GM10248 (cell line): ENCODE measurements around the gene PGAM2.

ENCODE experiments used
- CTCF ChIA-PET: fragments of 300-600 bp; sonication (Branson Sonifier 250); formaldehyde crosslinking; extraction: SDS; loops from one replicate; lab custom pipeline; 2021; ENCODE audit warnings: antibody characterized with exemption; lab: Yijun Ruan, JAX
- POLR2A ChIA-PET: fragments of 350-650 bp; sonication (Branson Sonifier 250); formaldehyde crosslinking; extraction: SDS; loops from one replicate; lab custom pipeline; 2020; ENCODE audit warnings: antibody characterized with exemption; lab: Yijun Ruan, JAX
- DNase-seq: peaks from one replicate; pipeline ENCODE4 v3.0.0; 2012; ENCODE audit errors: extremely low spot score
- CTCF ChIP-seq: IDR thresholded peaks from 2 replicates; pipeline ENCODE4 v1.5.1; 2012; ENCODE audit warnings: mild to moderate bottlenecking, low read depth; ENCODE audit errors: extremely low read depth, missing control alignments, control extremely low read depth

Gene PGAM2

DNA sequence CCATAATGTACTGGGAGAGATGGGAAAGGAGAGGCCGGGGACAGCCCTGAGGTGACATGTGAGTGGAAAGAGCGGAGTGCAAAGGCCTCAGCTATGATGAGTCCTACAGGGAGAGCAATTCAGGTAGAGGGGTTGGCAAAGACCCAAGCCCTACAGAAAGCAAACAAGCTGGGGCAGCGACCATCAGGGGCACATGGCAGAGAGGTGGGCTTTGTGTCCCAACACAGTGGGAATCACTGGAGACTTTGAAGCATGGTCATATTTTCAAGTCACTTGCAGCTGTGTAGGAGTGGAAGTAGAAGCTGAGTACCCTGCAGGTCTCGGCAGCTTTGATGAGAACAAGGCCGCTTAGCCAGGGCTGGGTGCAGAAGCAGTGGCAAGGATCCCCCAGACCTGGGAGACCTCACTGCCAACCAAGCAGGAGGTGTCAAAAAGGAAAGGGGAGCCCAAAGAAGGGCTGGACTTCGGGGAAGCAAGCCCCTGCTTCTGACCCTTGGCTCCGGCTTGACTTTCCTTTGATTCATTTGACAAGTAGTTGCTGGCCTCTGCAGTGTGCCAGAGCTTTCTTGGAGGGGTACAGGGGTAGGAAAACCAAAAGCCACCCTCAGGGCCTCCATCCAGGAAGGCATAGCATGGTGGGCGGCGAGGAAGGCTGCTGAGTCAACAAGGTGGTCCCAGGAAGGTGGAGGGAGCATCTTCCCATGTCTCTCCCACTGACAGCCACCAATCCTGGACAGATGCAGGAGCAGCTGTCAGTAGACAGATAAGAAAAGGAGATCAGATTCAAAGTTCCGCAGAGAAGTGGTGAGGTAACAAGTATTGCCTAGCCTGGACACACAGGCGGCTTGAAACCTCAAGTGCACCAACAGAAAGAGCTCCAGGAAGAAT is 1.9 kb upstream of the PGAM2 start:
- TF ChIP-seq CTCF: no peak
- DNase-seq: no peak
- ChIA-PET CTCF (interaction anchor here (0.6 to 1.4 kb wide), 2 partner anchors 17 kb away, joined by 3 to 5 read pairs; no protein-coding TSS in a partner anchor), POLR2A (no interaction called here)

- no peak for TF ChIP-seq CTCF
- CTCF ChIA-PET: interaction anchor here (0.6 to 3.0 kb wide), 3 partner anchors 9 to 16 kb away, joined by 3 to 7 read pairs (median 4); no protein-coding TSS in a partner anchor
- POLR2A ChIA-PET: interaction anchor here (1.0 kb wide), 1 partner anchor 22 kb away, joined by 4 read pairs; the partner anchor contains the start of gene DBNL
- DNase-seq: no peak
These were observed 1.2 kb upstream of the PGAM2 start for GRCh38 chr7:44066494-44067063.

- TF ChIP-seq CTCF: no peak
- ChIA-PET POLR2A (interaction anchor here (0.6 to 1.0 kb wide), 2 partner anchors 16 to 22 kb away, joined by 4 read pairs; partner anchors contain the start of gene DBNL), CTCF (interaction anchor here (1.2 to 3.0 kb wide), 2 partner anchors 9 to 12 kb away, joined by 4 to 7 read pairs; no protein-coding TSS in a partner anchor)
- no peak for DNase-seq
These were observed 719 bp upstream of the PGAM2 start for GRCh38 chr7:44066111-44066460.

DNA sequence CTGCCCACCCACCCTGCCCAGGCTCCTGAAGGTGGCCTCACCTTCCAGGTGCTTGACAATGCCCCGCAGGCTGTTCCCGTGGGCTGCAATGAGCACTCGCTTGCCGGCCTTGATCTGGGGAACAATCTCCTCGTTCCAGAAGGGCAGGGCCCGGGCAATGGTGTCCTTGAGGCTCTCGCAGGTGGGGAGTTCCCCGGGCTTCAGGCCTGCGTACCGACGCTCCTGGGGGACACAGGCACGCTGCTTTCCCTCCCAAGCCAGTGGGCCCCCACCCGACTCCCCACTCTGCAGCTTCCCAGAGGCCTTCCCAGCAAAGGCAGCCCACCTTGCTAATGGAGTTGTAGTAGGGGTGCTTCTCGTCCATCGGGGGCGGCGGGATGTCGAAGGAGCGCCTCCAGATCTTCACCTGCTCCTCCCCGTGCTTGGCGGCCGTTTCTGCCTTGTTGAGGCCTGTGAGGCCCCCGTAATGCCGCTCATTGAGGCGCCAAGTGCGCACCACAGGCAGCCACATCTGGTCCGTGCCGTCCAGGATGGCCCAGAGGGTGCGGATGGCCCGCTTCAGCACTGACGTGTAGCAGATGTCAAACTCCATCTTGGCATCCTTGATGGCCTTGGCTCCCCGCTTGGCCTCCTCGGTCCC is 456 bp downstream of the PGAM2 start:
- ChIA-PET CTCF (interaction anchor here (1.2 to 3.0 kb wide), 3 partner anchors 10 to 16 kb away, joined by 4 to 7 read pairs (median 6); no protein-coding TSS in a partner anchor), POLR2A (interaction anchor here (1.1 kb wide), 1 partner anchor 15 kb away, joined by 3 read pairs; no protein-coding TSS in a partner anchor)
- TF ChIP-seq CTCF: no peak
- no peak for DNase-seq

GRCh38 chr7:44063894-44064651 is 1.3 kb downstream of the PGAM2 start:
- ChIA-PET POLR2A (interaction anchor here (1.1 kb wide), 1 partner anchor 14 kb away, joined by 3 read pairs; no protein-coding TSS in a partner anchor), CTCF (interaction anchor here (1.3 to 3.0 kb wide), 4 partner anchors 8 to 132 kb away, joined by 3 to 8 read pairs (median 6); no protein-coding TSS in a partner anchor)
- TF ChIP-seq CTCF: no peak
- no peak for DNase-seq
